Retinal pigment epithelial cell (primary cell): ENCODE measurements around the gene PKD1L1.
"Not testable (repeated sequence)": the region's sequence is repeated elsewhere in the genome, so short reads cannot be mapped to it uniquely, and the experiment has no call there.

Experiments
- DNase-seq: peaks from one replicate; pipeline ENCODE4 v3.0.0-alpha.2; 2010; ENCODE audit warnings: low read depth
- H3K4me3 ChIP-seq: 2 replicates; pipeline ENCODE4 v1.5.1; 2011; ENCODE audit warnings: mild to moderate bottlenecking, low read length, control low read depth, moderate library complexity
- CTCF ChIP-seq: conservative IDR thresholded peaks from 2 replicates; pipeline ENCODE4 v1.5.1; 2011; ENCODE audit warnings: low read depth, low read length, control low read depth, inconsistent platforms

The PKD1L1 gene

GRCh38 chr7:47947355-47947749 is 914 bp downstream of the PKD1L1 start:
- no peak for DNase-seq
- no peak overlapping the region for H3K4me3 ChIP-seq
- TF ChIP-seq CTCF, result no peak

GRCh38 chr7:47946581-47947354 is 1.5 kb downstream of the PKD1L1 start:
- DNase-seq, result no peak

GRCh38 chr7:47945261-47946015 is 2.8 kb downstream of the PKD1L1 start:
- peak; percentile 9 for DNase-seq
- peak; percentile 77 for TF ChIP-seq CTCF
- H3K4me3 ChIP-seq, result no peak overlapping the region

More at GRCh38 chr7:47946581-47947354, 1.5 kb downstream of the PKD1L1 start:
- no peak overlapping the region for H3K4me3 ChIP-seq
- TF ChIP-seq CTCF, result no peak

- no peak for DNase-seq
- no peak for TF ChIP-seq CTCF
- no peak overlapping the region for H3K4me3 ChIP-seq
Measured at GRCh38 chr7:47944536-47945260, 3.6 kb downstream of the PKD1L1 start.

GRCh38 chr7:47943676-47944474 is 4.4 kb downstream of the PKD1L1 start:
- DNase-seq, result no peak
- no peak for TF ChIP-seq CTCF
- H3K4me3 ChIP-seq, result no peak overlapping the region

- not testable (repeated sequence) for DNase-seq, H3K4me3 ChIP-seq
Measured at GRCh38 chr7:47942651-47943050, 5.6 kb downstream of the PKD1L1 start.

GRCh38 chr7:47942132-47942531 is 6.1 kb downstream of the PKD1L1 start:
- peak; percentile 25 for DNase-seq
- TF ChIP-seq CTCF, result no peak

More at GRCh38 chr7:47942132-47942531, 6.1 kb downstream of the PKD1L1 start:
- no peak overlapping the region for H3K4me3 ChIP-seq
